Raji (cell line): ENCODE measurements around the gene CLEC9A.

Source experiments
- POLR2A ChIP-seq: IDR thresholded peaks from 2 replicates; pipeline ENCODE4 v1.6.1; 2011; ENCODE audit warnings: low read depth, low read length, control low read depth; ENCODE audit not compliant: insufficient read depth

The CLEC9A gene

GRCh38 chr12:10030446-10030845 is at the start of gene CLEC9A:
Gene CLEC9A (plus strand): TSS chr12:10030682. CDS start chr12:10052688, 22,006 bp downstream.
- TF ChIP-seq POLR2A: no peak

DNA sequence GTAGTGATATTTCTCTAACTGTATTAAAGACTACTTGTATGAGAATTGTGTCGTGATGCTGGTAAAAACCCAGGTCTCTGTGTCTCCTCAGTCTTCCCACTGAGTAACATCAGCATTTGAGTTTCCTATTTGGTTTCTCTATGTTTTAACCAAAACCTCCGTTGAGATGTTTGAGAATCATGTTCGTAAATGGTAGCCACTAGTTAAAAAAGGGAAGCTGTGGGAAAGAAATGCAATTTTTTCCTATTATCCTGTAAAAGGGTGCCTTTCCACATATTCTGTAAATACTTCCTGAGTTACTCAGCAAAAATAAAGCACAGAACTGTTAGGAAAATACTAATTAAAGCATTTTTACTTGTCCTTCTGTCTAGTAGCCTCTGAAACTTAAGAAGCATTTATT is 38.6 kb upstream of the CLEC9A start:
- no peak for TF ChIP-seq POLR2A

DNA sequence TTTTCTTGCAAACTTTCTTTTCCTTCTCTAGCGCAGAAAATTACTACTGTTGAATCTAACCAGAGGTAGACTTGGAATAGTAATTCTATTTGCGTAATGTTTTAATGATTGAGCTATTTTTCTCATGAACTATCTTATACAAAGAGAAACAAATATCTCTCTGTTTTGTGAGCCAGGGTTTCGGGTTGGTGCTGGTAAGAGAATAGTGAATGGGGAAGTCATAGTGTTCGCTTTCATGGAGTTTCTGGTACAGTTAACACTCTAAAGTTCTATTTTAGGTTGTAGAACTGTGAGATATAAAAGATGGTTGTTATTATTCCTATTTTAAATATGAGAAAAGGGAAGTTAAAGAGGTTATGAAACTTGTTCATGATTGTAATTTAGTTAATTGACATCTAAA is 38.2 kb upstream of the CLEC9A start:
- TF ChIP-seq POLR2A: no peak

DNA sequence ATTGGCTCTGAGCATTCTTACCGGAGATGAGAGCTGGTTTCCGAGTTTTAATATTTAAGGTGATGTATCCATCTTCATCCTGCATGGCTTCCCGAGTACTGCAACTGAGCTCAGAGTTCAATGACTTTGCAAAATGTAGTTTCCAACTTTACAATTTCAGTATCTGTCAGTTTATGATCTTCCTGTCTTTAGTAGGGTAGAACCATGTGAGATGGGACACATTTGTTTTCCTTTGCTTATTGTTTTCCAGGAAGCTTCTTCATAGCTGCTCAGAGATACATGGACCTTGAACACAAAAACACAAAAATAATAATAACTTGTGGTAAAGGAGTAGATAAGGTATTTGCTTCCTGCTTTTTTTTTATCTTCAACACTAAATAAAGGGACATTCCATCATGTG is 31.5 kb upstream of the CLEC9A start, which contains the start of gene CLEC1B:
CLEC1B (minus strand) TSS at position 106 of the 400 bp plus-strand sequence; CDS start at position 85, 21 bp downstream.
- no peak for TF ChIP-seq POLR2A

GRCh38 chr12:10001171-10001776 is 29.2 kb upstream of the CLEC9A start:
- no peak for TF ChIP-seq POLR2A

GRCh38 chr12:10012630-10013330 is 17.7 kb upstream of the CLEC9A start:
- no peak for TF ChIP-seq POLR2A

DNA sequence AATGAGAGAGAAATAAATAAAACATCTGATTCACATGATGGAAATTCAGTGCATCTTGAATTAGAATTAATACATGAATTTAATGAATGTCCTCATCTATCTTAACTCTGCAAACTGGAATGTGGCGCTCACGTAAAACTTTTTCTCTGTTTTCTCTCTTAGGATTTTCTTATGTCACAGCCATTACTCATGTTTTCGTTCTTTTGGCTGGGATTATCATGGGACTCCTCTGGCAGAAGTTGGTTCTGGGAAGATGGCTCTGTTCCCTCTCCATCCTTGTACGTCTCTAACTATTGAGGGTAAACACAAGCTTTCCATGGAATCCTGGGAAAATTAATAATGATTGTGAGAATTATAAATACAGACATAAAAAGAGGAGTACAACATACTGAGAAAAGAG is 15.0 kb upstream of the CLEC9A start:
- no peak for TF ChIP-seq POLR2A

DNA sequence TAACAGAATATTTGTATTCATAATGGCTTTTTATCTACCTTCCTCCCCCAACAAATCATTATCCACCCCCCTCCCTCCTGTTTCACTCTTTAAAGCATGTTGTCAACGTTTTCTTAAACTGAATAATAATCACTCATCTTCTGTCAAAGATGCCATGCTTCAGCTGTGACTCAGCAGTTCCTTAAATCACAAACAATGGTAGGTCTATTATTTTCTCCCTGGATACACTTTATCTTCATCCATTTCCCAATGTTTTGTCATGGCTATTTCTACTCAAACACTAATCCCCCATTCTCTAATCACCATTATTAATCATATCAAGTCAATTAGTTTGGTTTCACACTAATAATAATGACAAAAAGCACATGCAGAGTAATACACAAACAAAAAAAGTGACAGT is 13.6 kb upstream of the CLEC9A start:
- no peak for TF ChIP-seq POLR2A

- no peak for TF ChIP-seq POLR2A
Measured at GRCh38 chr12:10018386-10018785, 12.1 kb upstream of the CLEC9A start.

GRCh38 chr12:10021342-10021741 is 9.1 kb upstream of the CLEC9A start:
- TF ChIP-seq POLR2A: no peak

- no peak for TF ChIP-seq POLR2A
Measured at GRCh38 chr12:10025236-10025635, 5.2 kb upstream of the CLEC9A start.

DNA sequence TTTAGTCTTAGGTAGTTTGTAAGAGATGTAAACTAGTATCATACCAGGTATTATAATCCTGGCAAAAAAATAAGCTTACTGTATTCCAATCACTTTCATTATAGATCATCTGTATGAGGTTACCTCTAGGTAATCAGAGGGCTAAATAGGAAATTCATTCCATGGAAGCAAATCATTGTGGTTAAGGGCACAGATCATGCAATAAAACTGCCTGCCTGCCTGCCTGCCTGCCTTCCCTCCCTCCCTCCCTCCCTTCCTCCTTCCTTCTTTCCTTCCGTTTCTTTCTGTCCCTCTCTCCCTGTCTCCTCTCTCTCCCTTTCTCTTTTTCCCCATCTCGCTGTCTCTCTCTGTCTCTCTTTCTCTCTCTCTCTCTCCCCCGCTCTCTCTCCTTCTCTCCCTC is 3.2 kb upstream of the CLEC9A start:
- TF ChIP-seq POLR2A: no peak

DNA sequence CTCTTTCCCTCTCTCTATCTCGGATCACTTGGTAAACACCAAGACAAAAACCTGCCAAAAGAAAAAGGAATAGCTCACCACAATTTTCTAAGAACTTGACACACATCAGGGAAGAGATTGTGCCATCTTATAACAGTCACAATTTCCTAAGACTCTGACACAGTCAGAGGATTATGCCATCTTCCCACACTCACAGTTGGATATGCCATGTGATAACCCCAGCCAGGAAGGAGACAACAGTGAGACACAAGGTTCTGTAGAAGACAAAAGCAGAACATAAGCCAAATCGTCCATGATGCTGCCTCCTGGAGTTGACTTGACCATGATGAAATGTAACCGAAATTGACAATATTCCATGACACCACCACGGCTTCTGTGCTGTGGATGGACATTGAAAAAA is 2.8 kb upstream of the CLEC9A start:
- TF ChIP-seq POLR2A: no peak

DNA sequence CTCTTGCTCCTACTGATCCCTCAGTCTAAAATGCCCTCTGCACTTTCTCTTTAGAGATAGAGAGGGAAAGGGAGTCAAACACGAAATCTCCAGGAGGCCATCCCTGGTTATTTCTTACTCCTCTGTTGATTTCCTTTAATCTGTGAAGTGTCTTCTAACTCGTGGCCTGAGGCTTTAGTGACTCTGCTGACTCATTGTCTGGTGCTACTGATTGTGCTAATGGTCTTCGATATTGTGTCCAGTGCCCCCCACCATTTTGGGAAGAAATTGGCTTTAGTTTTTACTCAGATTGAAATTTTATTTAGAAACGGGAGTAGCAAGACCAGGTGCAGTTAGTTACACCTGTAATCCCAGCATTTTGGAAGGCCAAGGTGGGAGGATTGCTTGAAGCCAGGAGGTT is 839 bp downstream of the CLEC9A start:
- TF ChIP-seq POLR2A: no peak

GRCh38 chr12:10031771-10032175 is 1.3 kb downstream of the CLEC9A start:
- no peak for TF ChIP-seq POLR2A

- TF ChIP-seq POLR2A: no peak
Measured at GRCh38 chr12:10033783-10034545, 3.5 kb downstream of the CLEC9A start.
